GM13976 (cell line): ENCODE measurements around the gene CCDC14.
A peak's percentile ranks its signal among the peaks of the same experiment; 100 is the strongest.
"Not testable (repeated sequence)": the region's sequence is repeated elsewhere in the genome, so short reads cannot be mapped to it uniquely, and the experiment has no call there.

Experiments
- DNase-seq: peaks from one replicate; pipeline ENCODE4 v3.0.0; 2012; ENCODE audit warnings: low spot score
- CTCF ChIP-seq: IDR thresholded peaks from 2 replicates; pipeline ENCODE4 v1.5.1; 2012; ENCODE audit warnings: borderline replicate concordance, mild to moderate bottlenecking; ENCODE audit not compliant: insufficient read depth; ENCODE audit errors: extremely low read depth, missing control alignments, control extremely low read depth
- in situ Hi-C: fragments of 300-500 bp; cut with MboI; formaldehyde crosslinking; loops from one replicate; pipeline ENCODE4 v1.12.0; 2022; ENCODE audit warnings: low sequenced_read_pairs, mixed read lengths, inconsistent platforms; ENCODE audit not compliant: unreplicated experiment

The CCDC14 gene

GRCh38 chr3:123960781-123961507 is at the start of gene CCDC14:
Gene CCDC14, minus strand, starts transcription at chr3:123961229. Its CDS starts 56 bp downstream, at chr3:123961173.
- no peak for TF ChIP-seq CTCF
- in situ Hi-C loops: no loop called here
- peak; percentile 80 for DNase-seq

- DNase-seq, in situ Hi-C loops: not testable (repeated sequence)
Observed at GRCh38 chr3:124008321-124008720, 47.3 kb upstream of the CCDC14 start.

GRCh38 chr3:124007186-124007585 is 46.2 kb upstream of the CCDC14 start:
- DNase-seq: no peak
- in situ Hi-C loops: no loop called here
- TF ChIP-seq CTCF: no peak

- DNase-seq, in situ Hi-C loops: not testable (repeated sequence)
Observed at GRCh38 chr3:124002405-124003079, 41.5 kb upstream of the CCDC14 start.

- in situ Hi-C loops, DNase-seq: not testable (repeated sequence)
Observed at GRCh38 chr3:124001366-124001765, 40.3 kb upstream of the CCDC14 start.

GRCh38 chr3:123997543-123997942 is 36.5 kb upstream of the CCDC14 start:
- no peak for TF ChIP-seq CTCF
- no peak for DNase-seq
- in situ Hi-C loops: no loop called here

- no peak for DNase-seq
- in situ Hi-C loops: no loop called here
- TF ChIP-seq CTCF: no peak
Observed at GRCh38 chr3:123993818-123994217, 32.8 kb upstream of the CCDC14 start.

- in situ Hi-C loops, DNase-seq: not testable (repeated sequence)
Observed at GRCh38 chr3:123991730-123992588, 30.9 kb upstream of the CCDC14 start, which contains the start of gene ROPN1. Gene ROPN1, minus strand, starts transcription at chr3:123992124. Its CDS starts 11,643 bp downstream, at chr3:123980481.
